PC-3 (cell line): ENCODE results near the gene HS3ST2. TPM values are rescaled to one million over a fixed set of nuclear protein-coding genes. Genes with fewer than 3 reads are reported as not detected.

Source experiments
- ATAC-seq: fragments of 200-7000 bp; cut with Tn5 transposase; 2 replicates; pipeline ENCODE4 v1.9.1; 2020; ENCODE audit warnings: mild to moderate bottlenecking, moderate library complexity
- BruUV-seq: library from RNA; stranded (reverse); fragments of 400-500 nt; replicated peaks from 2 replicates; lab custom pipeline; 2021; lab: Mats Ljungman, UMichigan
- CTCF ChIA-PET: fragments of 300-600 bp; sonication (Branson Sonifier 250); formaldehyde crosslinking; loops from one replicate; lab custom pipeline; 2022; ENCODE audit warnings: antibody characterized with exemption; lab: Charles Lee
- POLR2A ChIA-PET: fragments of 300-600 bp; sonication (Branson Sonifier 250); formaldehyde crosslinking; loops from one replicate; lab custom pipeline; 2022; ENCODE audit warnings: antibody characterized with exemption; ENCODE audit not compliant: unreplicated experiment; lab: Charles Lee
- DNase-seq: peaks from one replicate; pipeline ENCODE4 v3.0.0-alpha.2; 2015
- H2AFZ ChIP-seq: fragments of 300-600 bp; sonication (generic); 2 replicates; pipeline ENCODE4 v1.6.0; 2016; ENCODE audit warnings: antibody characterized with exemption, low read length
- H3F3A ChIP-seq: fragments of 300-600 bp; sonication (generic); one replicate; pipeline ENCODE4 v1.6.0; 2017; ENCODE audit warnings: antibody characterized with exemption, low read length, control low read depth, mild to moderate bottlenecking; ENCODE audit not compliant: unreplicated experiment
- H3K27ac ChIP-seq: fragments of 300-600 bp; sonication (generic); 2 replicates; pipeline ENCODE4 v1.5.1; 2016; ENCODE audit warnings: mild to moderate bottlenecking, low read length
- H3K27me3 ChIP-seq: fragments of 300-600 bp; sonication (generic); 2 replicates; pipeline ENCODE4 v1.6.1; 2016; ENCODE audit warnings: low read length, mixed read lengths
- H3K36me3 ChIP-seq: fragments of 300-600 bp; sonication (generic); 2 replicates; pipeline ENCODE4 v1.6.1; 2016; ENCODE audit warnings: low read depth, mixed run types, low read length, mixed read lengths
- H3K4me1 ChIP-seq: fragments of 300-600 bp; sonication (generic); 2 replicates; pipeline ENCODE4 v1.5.1; 2016; ENCODE audit warnings: low read length; ENCODE audit not compliant: insufficient read depth
- H3K4me2 ChIP-seq: fragments of 300-600 bp; sonication (generic); 2 replicates; pipeline ENCODE4 v1.6.0; 2016; ENCODE audit warnings: low read length
- H3K4me3 ChIP-seq: fragments of 300-600 bp; sonication (generic); 2 replicates; pipeline ENCODE4 v1.5.1; 2016; ENCODE audit warnings: mild to moderate bottlenecking, low read length, mixed read lengths
- H3K79me2 ChIP-seq: fragments of 300-600 bp; sonication (generic); 2 replicates; pipeline ENCODE4 v1.6.1; 2017; ENCODE audit warnings: low read length, mixed read lengths
- H3K9ac ChIP-seq: fragments of 300-600 bp; sonication (generic); 2 replicates; pipeline ENCODE4 v1.6.0; 2016; ENCODE audit warnings: mild to moderate bottlenecking, low read length
- H3K9me2 ChIP-seq: fragments of 300-600 bp; sonication (generic); replicated peaks from 2 replicates; pipeline ENCODE4 v1.6.1; 2016; ENCODE audit warnings: mixed run types, low read length, mixed read lengths
- H3K9me3 ChIP-seq: fragments of 300-600 bp; sonication (generic); 2 replicates; pipeline ENCODE4 v1.6.1; 2016; ENCODE audit warnings: low read length, mixed read lengths
- H4K20me1 ChIP-seq: fragments of 300-600 bp; sonication (generic); 2 replicates; pipeline ENCODE4 v1.6.1; 2016; ENCODE audit warnings: low read length, mixed read lengths
- EZH2 ChIP-seq: fragments of 300-600 bp; sonication (generic); IDR thresholded peaks from one replicate; pipeline ENCODE4 v1.6.1; 2017; ENCODE audit warnings: antibody characterized with exemption, mild to moderate bottlenecking, low read length; ENCODE audit not compliant: unreplicated experiment
- EZH2phosphoT487 ChIP-seq: fragments of 300-600 bp; sonication (generic); IDR thresholded peaks from 2 replicates; pipeline ENCODE4 v1.6.1; 2018; ENCODE audit warnings: mild to moderate bottlenecking, antibody characterized with exemption, low read length, borderline replicate concordance
- intact Hi-C: fragments of 100-400 bp; cut with micrococcal nuclease; formaldehyde crosslinking; loops from 2 replicates; pipeline ENCODE4 v1.9.0; 2023
- total RNA-seq: library from RNA; depleted of rRNA; stranded (reverse); fragments of >200 nt; gene quantifications from 2 replicates; pipeline ENCODE4 v1.2.3, GENCODE V29; 2014
- TF ChIP-seq, protein P1 (sequence below): fragments of 300-600 bp; sonication (generic); conservative IDR thresholded peaks from 2 replicates; pipeline ENCODE4 v1.5.1; 2017; ENCODE audit warnings: antibody characterized with exemption, low read depth, mild to moderate bottlenecking, low read length

Gene HS3ST2
- total RNA-seq, 1 experiment from 2014 or later: not detected

DNA sequence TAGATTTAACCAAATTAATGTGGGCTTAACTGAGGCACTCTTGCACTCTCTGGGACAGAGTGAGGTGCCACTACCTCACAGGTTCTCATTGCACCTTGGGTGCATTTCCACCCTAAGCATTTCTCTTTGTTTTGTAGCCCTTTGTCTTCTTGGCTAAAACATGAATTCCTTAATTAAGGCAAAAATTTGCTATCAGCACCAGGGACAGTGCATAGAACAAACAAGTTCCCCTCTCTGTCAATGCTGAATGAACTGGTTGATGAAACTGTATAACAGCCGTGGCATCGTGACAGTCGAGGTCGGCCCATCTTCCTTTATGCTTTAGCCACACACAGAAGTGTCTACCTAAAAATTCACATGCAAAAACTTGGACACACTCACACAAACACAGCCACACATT, 74.8 kb downstream of the HS3ST2 start:
- no peak overlapping the region for H2AFZ ChIP-seq
- no peak overlapping the region for H3K27ac ChIP-seq
- ChIA-PET CTCF (no interaction called here), POLR2A (no interaction called here)
- no peaks in the 10 kb centered on the region for H3K4me1 ChIP-seq
- H3K4me3 ChIP-seq: no peak overlapping the region
- no peak overlapping the region for H3K9ac ChIP-seq
- H3K4me2 ChIP-seq: no peak overlapping the region
- H3F3A ChIP-seq: no peaks in the 10 kb centered on the region
- no peaks in the 10 kb centered on the region for H3K79me2 ChIP-seq
- BruUV-seq: no TSS peak
- 0 out of 2 replicates have a peak, but pooled peaks cover 5% of the 10 kb centered on the region for H3K27me3 ChIP-seq
- intact Hi-C loops: no loop called here
- no peaks in the 10 kb centered on the region for H3K9me2 ChIP-seq
- DNase-seq: peak; percentile 24
- no peak for ATAC-seq
- H3K9me3 ChIP-seq: no peaks in the 10 kb centered on the region
- no peaks in the 10 kb centered on the region for H4K20me1 ChIP-seq
- TF ChIP-seq, protein P1, sequence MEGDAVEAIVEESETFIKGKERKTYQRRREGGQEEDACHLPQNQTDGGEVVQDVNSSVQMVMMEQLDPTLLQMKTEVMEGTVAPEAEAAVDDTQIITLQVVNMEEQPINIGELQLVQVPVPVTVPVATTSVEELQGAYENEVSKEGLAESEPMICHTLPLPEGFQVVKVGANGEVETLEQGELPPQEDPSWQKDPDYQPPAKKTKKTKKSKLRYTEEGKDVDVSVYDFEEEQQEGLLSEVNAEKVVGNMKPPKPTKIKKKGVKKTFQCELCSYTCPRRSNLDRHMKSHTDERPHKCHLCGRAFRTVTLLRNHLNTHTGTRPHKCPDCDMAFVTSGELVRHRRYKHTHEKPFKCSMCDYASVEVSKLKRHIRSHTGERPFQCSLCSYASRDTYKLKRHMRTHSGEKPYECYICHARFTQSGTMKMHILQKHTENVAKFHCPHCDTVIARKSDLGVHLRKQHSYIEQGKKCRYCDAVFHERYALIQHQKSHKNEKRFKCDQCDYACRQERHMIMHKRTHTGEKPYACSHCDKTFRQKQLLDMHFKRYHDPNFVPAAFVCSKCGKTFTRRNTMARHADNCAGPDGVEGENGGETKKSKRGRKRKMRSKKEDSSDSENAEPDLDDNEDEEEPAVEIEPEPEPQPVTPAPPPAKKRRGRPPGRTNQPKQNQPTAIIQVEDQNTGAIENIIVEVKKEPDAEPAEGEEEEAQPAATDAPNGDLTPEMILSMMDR: no peak
- TF ChIP-seq EZH2phosphoT487: no peak
- no peak for TF ChIP-seq EZH2
- H3K36me3 ChIP-seq: no peaks in the 10 kb centered on the region

DNA sequence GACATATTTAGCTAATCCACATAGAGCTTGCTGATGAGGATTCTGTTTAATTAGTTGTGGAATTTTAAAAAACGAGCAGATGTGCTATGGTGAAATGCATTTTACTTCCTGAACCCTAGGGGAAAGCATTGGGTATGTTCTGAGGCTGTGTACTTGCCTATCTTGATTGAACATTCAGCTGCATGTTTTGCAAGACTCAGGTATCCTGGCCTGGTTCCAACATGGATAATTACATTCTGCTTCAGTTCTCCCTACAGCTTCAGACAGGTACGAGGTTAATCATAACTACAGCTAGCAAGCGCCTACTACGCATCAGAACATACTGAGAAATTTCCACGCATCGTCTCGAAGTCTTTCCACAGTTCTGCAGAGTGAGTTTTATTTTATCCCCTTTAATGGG, 77.0 kb downstream of the HS3ST2 start:
- no peak overlapping the region for H3K4me2 ChIP-seq
- CTCF ChIA-PET: no interaction called here
- BruUV-seq: no TSS peak
- intact Hi-C loops: no loop called here
- POLR2A ChIA-PET: no interaction called here
- H3K79me2 ChIP-seq: no peaks in the 10 kb centered on the region
- H3K9me3 ChIP-seq: no peaks in the 10 kb centered on the region
- no peak for TF ChIP-seq EZH2
- TF ChIP-seq, protein P1: no peak
- TF ChIP-seq EZH2phosphoT487: no peak
- DNase-seq: no peak
- no peaks in the 10 kb centered on the region for H4K20me1 ChIP-seq
- peaks cover 6% of the 10 kb centered on the region for H3K27me3 ChIP-seq
- no peaks in the 10 kb centered on the region for H3K36me3 ChIP-seq
- H3K9ac ChIP-seq: no peak overlapping the region
- H3K9me2 ChIP-seq: no peaks in the 10 kb centered on the region
- ATAC-seq: no peak
- H3K4me3 ChIP-seq: no peak overlapping the region
- no peaks in the 10 kb centered on the region for H3F3A ChIP-seq
- H2AFZ ChIP-seq: no peak overlapping the region
- no peak overlapping the region for H3K27ac ChIP-seq
- no peaks in the 10 kb centered on the region for H3K4me1 ChIP-seq

DNA sequence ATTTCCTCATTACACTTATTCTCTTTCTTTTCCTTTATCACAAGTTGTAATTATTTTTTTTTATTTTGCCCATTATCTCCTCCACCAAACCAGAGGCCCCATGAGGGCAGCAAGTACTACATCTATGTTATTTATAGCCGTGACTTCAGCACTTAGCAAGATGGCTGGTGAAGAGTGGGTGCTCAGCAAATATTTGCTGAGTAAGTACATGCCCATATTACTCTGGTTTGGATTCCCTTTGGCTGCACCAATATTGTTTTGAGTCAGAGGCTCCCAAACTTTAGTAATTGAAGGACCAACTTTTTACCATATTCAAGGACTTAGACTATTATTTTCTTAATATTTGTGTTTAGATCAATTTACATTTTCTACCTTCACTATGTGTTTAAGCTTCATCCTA, 83.2 kb downstream of the HS3ST2 start:
- Histone ChIP-seq H3K79me2 (no peaks in the 10 kb centered on the region), H3K4me2 (no peak overlapping the region), H3K36me3 (no peaks in the 10 kb centered on the region), H3K27ac (no peak overlapping the region), H3K9me2 (no peaks in the 10 kb centered on the region), H3K9ac (no peak overlapping the region), H2AFZ (no peak overlapping the region), H3K9me3 (no peaks in the 10 kb centered on the region), H3K4me1 (no peaks in the 10 kb centered on the region), H3K4me3 (no peak overlapping the region), H3K27me3 (peaks cover 37% of the 10 kb centered on the region), H4K20me1 (no peaks in the 10 kb centered on the region), H3F3A (no peaks in the 10 kb centered on the region)
- ATAC-seq (no peak), DNase-seq (no peak)
- ChIA-PET POLR2A (interaction anchor here (0.7 kb wide), 1 partner anchor 692 kb away, joined by 3 read pairs; no protein-coding TSS in a partner anchor), CTCF (interaction anchor here (0.6 kb wide), 1 partner anchor 20 kb away, joined by 4 read pairs; no protein-coding TSS in a partner anchor)
- no TSS peak for BruUV-seq
- TF ChIP-seq EZH2phosphoT487 (no peak), EZH2 (no peak)
- TF ChIP-seq, protein P1: no peak
- intact Hi-C loops: no loop called here
